Lung microvascular endothelial cell (primary cell): ENCODE data around the gene TNKS2. TPM values are rescaled to one million over a fixed set of nuclear protein-coding genes. Genes with fewer than 3 reads are reported as not detected.
A peak's percentile ranks its signal among the peaks of the same experiment; 100 is the strongest.
"Not testable (repeated sequence)": the region's sequence is repeated elsewhere in the genome, so short reads cannot be mapped to it uniquely, and the experiment has no call there.

Experiments
- DNase-seq, 2 donors: peaks; one replicate each; pipeline versions ENCODE4 v3.0.0 to v3.0.0-alpha.2; 2010; ENCODE audit warnings: low read depth in 2 of 2
- total RNA-seq: library from RNA; depleted of rRNA; stranded (reverse); fragments of >200 nt; gene quantifications from 2 replicates; pipeline ENCODE4 v1.2.1, GENCODE V29; 2014

TNKS2 gene
- total RNA-seq, 1 donor from 2014 or later, result 43.5 TPM

DNA sequence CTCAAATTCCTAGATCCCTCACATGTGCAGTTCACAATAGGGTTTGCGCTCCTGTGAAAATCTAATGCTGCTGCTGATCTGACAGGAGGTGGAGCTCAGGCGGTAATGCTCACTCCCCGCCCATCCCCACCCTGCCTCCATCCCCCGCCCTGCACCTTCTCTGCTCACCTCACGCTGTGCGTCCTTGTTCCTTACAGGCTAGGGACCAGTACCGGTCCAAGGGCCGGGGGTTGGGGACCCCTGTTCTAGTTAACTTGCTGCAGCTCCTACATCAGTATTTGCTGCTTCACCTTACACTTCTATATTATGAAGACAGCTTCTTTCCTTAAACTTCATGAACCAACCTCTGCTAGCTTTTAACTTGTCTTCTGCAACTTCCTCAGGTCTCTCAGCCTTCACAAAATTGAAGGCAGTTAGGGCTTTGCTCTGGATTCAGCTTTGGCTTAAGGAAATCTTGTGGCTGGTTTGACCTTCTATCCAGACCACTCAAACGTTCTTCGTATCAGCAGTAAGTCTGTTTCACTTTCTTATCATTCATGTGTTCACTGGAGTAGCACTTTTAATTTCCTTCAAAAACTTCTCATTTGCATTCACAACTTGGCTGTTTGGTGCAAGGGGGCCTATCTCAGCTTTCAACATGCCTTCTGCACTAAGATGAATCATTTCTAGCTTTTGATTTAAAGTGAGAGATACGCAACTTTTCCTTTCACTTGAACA lies 1.7 kb upstream of the TNKS2 start:
- DNase-seq, result peak in 1 of 2 donors; percentile 12

DNA sequence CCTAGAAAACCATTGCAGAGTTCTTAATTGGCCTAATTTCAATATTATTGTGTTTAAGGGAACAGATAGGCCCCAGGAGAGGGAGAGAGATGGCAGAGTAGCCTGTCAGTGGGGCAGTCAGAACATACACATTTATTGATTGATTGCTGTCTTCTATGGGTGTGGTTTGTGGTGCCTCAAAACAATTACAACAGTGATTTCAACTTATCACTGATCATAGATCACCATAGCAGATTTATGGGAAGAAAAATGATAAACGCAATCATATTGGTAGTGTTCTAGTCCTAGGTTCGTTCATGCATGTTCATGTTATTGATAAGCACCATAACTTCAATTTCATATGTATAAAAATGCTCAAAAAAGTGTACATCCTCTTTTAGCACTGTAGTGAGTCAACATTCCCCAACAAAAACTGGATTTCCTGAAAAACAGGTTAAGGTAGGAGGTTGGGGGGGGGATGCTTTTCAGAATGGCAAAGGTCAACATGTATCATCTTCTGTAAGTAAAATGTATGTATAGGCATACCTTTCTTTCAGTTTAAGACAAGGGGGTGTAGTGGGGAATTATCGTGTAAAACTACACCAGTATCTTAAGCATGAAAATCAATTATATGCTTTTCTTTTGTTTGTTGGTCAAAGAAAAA lies 1.1 kb upstream of the TNKS2 start:
- no peak for DNase-seq

GRCh38 chr10:91798649-91799611 lies 704 bp downstream of the TNKS2 start:
- DNase-seq, result peak; percentile 42 to 74

GRCh38 chr10:91799612-91799975 lies 1.4 kb downstream of the TNKS2 start:
- DNase-seq, result peak in 1 of 2 donors; percentile 26

DNA sequence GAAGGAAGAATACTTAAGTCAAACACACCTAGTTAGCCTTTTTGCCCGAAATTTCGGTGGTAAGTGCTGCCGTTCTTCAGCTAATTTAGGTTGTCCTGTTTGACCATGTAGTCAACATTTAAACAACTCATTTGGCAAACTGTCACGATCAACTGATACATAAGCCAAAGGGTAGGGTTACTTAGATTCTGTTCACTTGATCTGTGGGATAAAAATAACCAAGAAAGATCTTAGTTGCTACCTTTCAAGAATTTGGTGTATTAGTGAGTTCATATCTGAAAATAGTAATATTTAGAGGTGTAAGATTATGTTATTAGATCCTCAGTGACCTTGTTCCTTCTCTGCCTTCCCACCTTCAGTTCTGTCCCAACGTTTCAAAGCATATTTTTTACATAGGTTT lies 2.0 kb downstream of the TNKS2 start:
- no peak for DNase-seq

GRCh38 chr10:91800756-91801155 lies 2.5 kb downstream of the TNKS2 start:
- DNase-seq, result no peak

DNA sequence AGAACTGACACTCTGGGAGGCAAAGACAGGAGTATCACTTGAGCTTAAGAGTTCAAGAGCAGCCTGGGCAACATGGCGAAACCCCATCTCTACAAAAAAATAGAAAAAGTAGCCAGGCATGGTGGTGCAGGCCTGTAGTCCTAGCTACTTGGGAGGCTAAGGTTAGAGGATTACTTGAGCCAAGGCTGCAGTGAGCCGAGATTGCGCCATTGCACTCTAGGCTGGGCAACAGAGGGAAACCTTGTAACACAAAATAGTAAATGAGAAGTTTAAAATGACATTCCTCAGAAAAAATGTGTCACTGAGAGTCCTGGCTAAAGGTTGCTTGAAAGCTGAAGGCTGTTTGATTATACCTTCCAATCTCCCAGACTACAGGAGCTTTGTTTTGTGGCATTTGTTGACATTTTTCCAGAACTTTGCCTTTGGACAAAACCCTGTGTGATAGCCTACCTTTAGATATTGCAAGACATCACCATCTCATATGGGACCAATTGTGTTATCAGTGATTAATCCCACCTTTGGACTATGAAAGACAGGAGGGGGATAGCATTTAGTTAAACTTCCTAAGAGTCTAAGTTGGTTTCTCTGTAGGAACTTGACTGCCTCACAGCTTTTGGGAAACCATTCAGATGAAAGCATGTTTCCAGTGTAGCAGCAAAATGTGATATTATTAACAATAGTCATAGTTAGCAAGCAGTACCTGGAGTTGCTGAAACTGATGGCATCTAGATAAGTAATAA lies 5.3 kb downstream of the TNKS2 start:
- DNase-seq, result no peak

- no peak for DNase-seq
These were observed 5.9 kb downstream of the TNKS2 start for GRCh38 chr10:91804126-91804510.

- no peak for DNase-seq
These were observed 7.0 kb downstream of the TNKS2 start for GRCh38 chr10:91805110-91805838.

GRCh38 chr10:91807264-91807663 lies 9.0 kb downstream of the TNKS2 start:
- not testable (repeated sequence) for DNase-seq

GRCh38 chr10:91813251-91813650 lies 15.0 kb downstream of the TNKS2 start:
- DNase-seq, result no peak

GRCh38 chr10:91816981-91817380 lies 18.8 kb downstream of the TNKS2 start:
- DNase-seq, result no peak

DNA sequence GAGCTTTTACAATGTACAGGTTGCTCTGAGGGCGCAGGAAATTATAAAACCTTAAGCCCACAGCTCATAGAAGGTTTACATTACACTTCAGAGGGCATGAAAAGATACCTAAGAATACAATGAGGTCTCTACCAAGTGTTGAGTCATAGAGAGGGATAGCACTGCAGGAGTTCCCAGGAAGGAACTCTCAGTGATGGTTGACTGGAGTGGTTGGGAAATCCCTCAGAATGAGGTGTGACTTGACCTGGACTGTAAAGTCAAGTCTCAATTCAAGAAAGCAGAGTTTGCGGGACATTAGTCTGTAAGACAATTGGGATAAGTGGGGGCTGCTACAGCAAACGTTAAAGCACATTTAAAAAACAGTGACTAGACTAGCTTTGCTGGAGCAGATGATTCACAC lies 21.9 kb downstream of the TNKS2 start:
- peak in 1 of 2 donors; percentile 14 for DNase-seq

GRCh38 chr10:91824076-91824475 lies 25.9 kb downstream of the TNKS2 start:
- DNase-seq, result no peak

GRCh38 chr10:91829268-91829667 lies 31.0 kb downstream of the TNKS2 start:
- no peak for DNase-seq

- DNase-seq, result no peak
These were observed 40.0 kb downstream of the TNKS2 start for GRCh38 chr10:91838199-91838598.

DNA sequence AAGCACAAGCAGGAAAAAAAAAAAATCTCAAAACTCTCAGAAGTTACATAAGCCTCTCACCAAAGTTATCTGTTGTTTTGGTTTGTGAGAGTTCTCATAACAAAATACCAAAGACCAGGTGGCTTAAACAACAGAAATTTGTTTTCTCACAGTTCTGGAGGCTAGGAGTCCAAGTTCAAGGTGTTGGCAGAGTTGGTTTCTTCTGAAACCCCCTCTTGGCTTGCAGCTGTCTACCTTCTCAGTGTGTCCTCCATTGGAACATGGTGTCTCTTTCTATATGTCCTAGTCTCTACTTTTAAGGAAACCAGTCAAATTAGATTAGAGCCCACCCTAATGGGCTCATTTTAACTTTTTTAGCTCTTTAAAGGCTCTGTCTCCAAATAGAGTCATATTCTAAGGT lies 44.9 kb downstream of the TNKS2 start:
- DNase-seq, result no peak

- DNase-seq, result peak; percentile 27 to 52
These were observed 58.4 kb downstream of the TNKS2 start for GRCh38 chr10:91856637-91857036.

DNA sequence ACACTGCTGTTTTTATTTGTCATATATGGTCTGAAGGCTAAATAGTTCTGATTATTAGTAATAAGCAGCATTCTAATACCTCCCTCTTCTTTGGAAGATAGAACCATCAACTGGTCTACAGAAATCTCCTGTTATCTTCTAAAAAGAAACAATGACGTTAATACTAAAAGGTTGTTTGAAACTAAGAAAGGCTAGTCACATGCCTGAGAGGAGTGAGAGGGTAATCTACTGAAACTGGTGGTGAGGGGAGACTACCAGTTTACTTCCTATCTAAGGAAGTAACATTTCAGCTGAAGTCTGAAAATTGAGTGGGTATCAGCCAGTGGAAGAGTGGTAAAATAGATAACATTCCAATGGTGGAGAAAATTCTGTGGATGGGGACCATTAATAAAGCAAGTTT lies 62.7 kb downstream of the TNKS2 start:
- no peak for DNase-seq

- no peak for DNase-seq
These were observed 65.9 kb downstream of the TNKS2 start for GRCh38 chr10:91864099-91864498.

DNA sequence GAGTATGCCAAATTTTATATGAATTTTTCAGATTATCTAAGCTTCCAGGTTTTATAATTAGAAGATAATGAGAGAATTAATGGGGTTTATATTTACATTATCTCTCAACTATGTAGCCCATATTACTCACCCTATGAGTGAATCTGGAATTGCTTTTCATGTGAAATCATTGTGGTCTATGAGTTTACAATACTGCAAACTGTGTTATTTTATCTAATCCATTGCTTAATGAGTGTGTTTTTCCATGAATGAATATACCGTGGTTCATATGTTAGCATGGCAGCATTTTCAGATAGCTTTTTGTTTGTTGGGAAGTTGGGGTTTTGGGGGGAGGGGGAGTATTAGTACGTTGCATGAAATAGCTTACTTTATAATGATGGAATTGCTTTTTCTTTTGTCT lies 66.5 kb downstream of the TNKS2 start:
- no peak for DNase-seq
